ENCODE data around the gene TASP1.

Gene TASP1

GRCh38 chr20:13342469-13343242 is 296.1 kb downstream of the TASP1 start:
- no peak for DNase-seq (ENCODE audit: low read depth)

- no peak for DNase-seq (ENCODE audit: low read depth)
These were observed 296.9 kb downstream of the TASP1 start for GRCh38 chr20:13341737-13342393.

- DNase-seq (ENCODE audit: low read depth) = no peak
These were observed 298.6 kb downstream of the TASP1 start for GRCh38 chr20:13340088-13340487.

All from stimulated activated CD8-positive, alpha-beta memory T cell treated with anti-CD3 and anti-CD28 coated beads, Interleukin-12 subunit alpha, Interleukin-12 subunit beta, amount 100 ng/mL, for 4 hours (primary cell).